WTC11 (cell line): Measurements from ENCODE around the gene SLC35G2. TPM values are rescaled to one million over a fixed set of nuclear protein-coding genes. Genes with fewer than 3 reads are reported as not detected.
"Not testable (repeated sequence)": the region's sequence is repeated elsewhere in the genome, so short reads cannot be mapped to it uniquely, and the experiment has no call there.

ENCODE experiments used
- ATAC-seq: fragments of 200-7000 bp; cut with Tn5 transposase; 2 replicates; pipeline ENCODE4 v1.10.0; 2021; ENCODE audit warnings: mild to moderate bottlenecking, moderate library complexity
- CTCF ChIA-PET: fragments of 300-600 bp; sonication (Branson Sonifier 250); formaldehyde crosslinking; loops from one replicate; lab custom pipeline; 2021; ENCODE audit warnings: antibody characterized with exemption; lab: Charles Lee
- POLR2A ChIA-PET: fragments of 350-600 bp; sonication (Branson Sonifier 250); formaldehyde crosslinking; loops from one replicate; lab custom pipeline; 2021; ENCODE audit warnings: antibody characterized with exemption; lab: Charles Lee
- DNase-seq: peaks from one replicate; pipeline ENCODE4 v3.0.0; 2021; ENCODE audit warnings: low spot score
- H3K27ac Mint-ChIP-seq: 2 replicates; pipeline ENCODE4 v1.8.0; 2021; ENCODE audit warnings: mixed read lengths
- H3K27me3 Mint-ChIP-seq: 2 replicates; pipeline ENCODE4 v1.8.0; 2021; ENCODE audit warnings: low read depth, mild to moderate bottlenecking, moderate library complexity, mixed read lengths
- H3K36me3 Mint-ChIP-seq: 2 replicates; pipeline ENCODE4 v1.8.0; 2021; ENCODE audit warnings: mixed read lengths
- H3K4me1 Mint-ChIP-seq: 2 replicates; pipeline ENCODE4 v1.8.0; 2022; ENCODE audit warnings: mixed read lengths
- H3K4me3 Mint-ChIP-seq: 2 replicates; pipeline ENCODE4 v1.8.0; 2021; ENCODE audit warnings: mild to moderate bottlenecking, moderate library complexity, mixed read lengths
- H3K9me3 Mint-ChIP-seq: 2 replicates; pipeline ENCODE4 v1.8.0; 2021; ENCODE audit warnings: mixed read lengths
- ELF4 ChIP-seq: sonication (generic); formaldehyde crosslinking; IDR thresholded peaks from 2 replicates; pipeline ENCODE4 v1.8.1; 2022; ENCODE audit warnings: low read depth, mild to moderate bottlenecking, moderate library complexity, missing genetic modification reagents
- ETV6 ChIP-seq: sonication (generic); formaldehyde crosslinking; IDR thresholded peaks from 2 replicates; pipeline ENCODE4 v1.8.1; 2022; ENCODE audit warnings: mild to moderate bottlenecking, missing genetic modification reagents
- GABPB1 ChIP-seq: sonication (generic); formaldehyde crosslinking; IDR thresholded peaks from 2 replicates; pipeline ENCODE4 v1.8.1; 2023; ENCODE audit warnings: mild to moderate bottlenecking, missing genetic modification reagents
- GRHL2 ChIP-seq: fragments of 250-450 bp; sonication (Bioruptor Pico); IDR thresholded peaks from 2 replicates; pipeline ENCODE4 v1.8.0; 2022; ENCODE audit warnings: mild to moderate bottlenecking, moderate library complexity; ENCODE audit not compliant: insufficient replicate concordance, severe bottlenecking
- HMGA2 ChIP-seq: fragments of 250-450 bp; sonication (Bioruptor Pico); IDR thresholded peaks from 2 replicates; pipeline ENCODE4 v1.4.0; 2021; ENCODE audit warnings: mild to moderate bottlenecking, moderate library complexity
- PRRX2 ChIP-seq: fragments of 250-450 bp; sonication (Bioruptor Pico); IDR thresholded peaks from 2 replicates; pipeline ENCODE4 v1.8.0; 2021; ENCODE audit warnings: mild to moderate bottlenecking
- ZNF396 ChIP-seq: fragments of 250-450 bp; sonication (Bioruptor Pico); IDR thresholded peaks from 2 replicates; pipeline ENCODE4 v1.8.0; 2021; ENCODE audit warnings: mild to moderate bottlenecking, moderate library complexity, borderline replicate concordance
- ZNF416 ChIP-seq: fragments of 250-450 bp; sonication (Bioruptor Pico); IDR thresholded peaks from 2 replicates; pipeline ENCODE4 v1.9.0; 2021; ENCODE audit warnings: mild to moderate bottlenecking, inconsistent platforms
- ZNF423 ChIP-seq: fragments of 250-450 bp; sonication (Bioruptor Pico); IDR thresholded peaks from 2 replicates; pipeline ENCODE4 v2.1.2; 2022; ENCODE audit warnings: mild to moderate bottlenecking, moderate library complexity
- total RNA-seq: library from RNA; stranded (reverse); gene quantifications from 3 replicates; pipeline ENCODE4 v1.2.3, GENCODE V29; 2021
- TF ChIP-seq, protein P1 (sequence below): sonication (generic); formaldehyde crosslinking; IDR thresholded peaks from 2 replicates; pipeline ENCODE4 v1.8.0; 2022; ENCODE audit warnings: mild to moderate bottlenecking, missing genetic modification reagents
- TF ChIP-seq, protein P2 (sequence below): sonication (generic); formaldehyde crosslinking; IDR thresholded peaks from 2 replicates; pipeline ENCODE4 v1.8.1; 2023; ENCODE audit warnings: mild to moderate bottlenecking, missing genetic modification reagents, borderline replicate concordance

The SLC35G2 gene
- total RNA-seq, 1 experiment from 2014 or later = 3.6 TPM

DNA sequence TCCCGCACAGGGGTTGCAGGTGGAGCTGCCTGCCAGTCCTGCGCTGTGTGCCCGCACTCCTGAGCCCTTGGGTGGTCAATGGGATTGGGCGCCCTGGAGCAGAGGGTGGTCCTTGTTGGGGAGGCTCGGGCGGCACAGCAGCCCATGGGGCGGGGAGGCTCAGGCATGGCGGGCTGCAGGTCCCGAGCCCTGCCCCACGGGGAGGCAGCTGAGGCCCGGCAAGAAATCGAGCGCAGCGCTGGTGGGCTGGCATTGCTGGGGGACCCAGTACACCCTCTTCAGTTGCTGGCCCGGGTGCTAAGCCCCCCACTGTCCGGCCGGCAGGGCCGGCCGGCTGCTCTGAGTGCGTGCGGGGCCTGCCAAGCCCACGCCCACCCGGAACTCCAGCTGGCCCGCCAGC lies 71.0 kb downstream of the SLC35G2 start:
- Mint-ChIP-seq H3K4me3 (no peak overlapping the region), H3K27me3 (no peaks in the 10 kb centered on the region), H3K27ac (no peak overlapping the region), H3K4me1 (peaks cover 22% of the 10 kb centered on the region), H3K9me3 (peaks cover 17% of the 10 kb centered on the region), H3K36me3 (peaks cover 26% of the 10 kb centered on the region)
- TF ChIP-seq ZNF416 (CRISPR knock-in tag) = no peak
- TF ChIP-seq HMGA2 (CRISPR knock-in tag) = no peak
- no peak for TF ChIP-seq GRHL2 (CRISPR knock-in tag)
- no peak for TF ChIP-seq GABPB1 (CRISPR knock-in tag)
- TF ChIP-seq, protein P1, sequence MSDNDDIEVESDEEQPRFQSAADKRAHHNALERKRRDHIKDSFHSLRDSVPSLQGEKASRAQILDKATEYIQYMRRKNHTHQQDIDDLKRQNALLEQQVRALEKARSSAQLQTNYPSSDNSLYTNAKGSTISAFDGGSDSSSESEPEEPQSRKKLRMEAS (CRISPR knock-in tag) = no peak
- no peak for TF ChIP-seq ZNF423 (CRISPR knock-in tag)
- no peak for DNase-seq
- POLR2A ChIA-PET = no interaction called here
- CTCF ChIA-PET = no interaction called here
- ATAC-seq = no peak

DNA sequence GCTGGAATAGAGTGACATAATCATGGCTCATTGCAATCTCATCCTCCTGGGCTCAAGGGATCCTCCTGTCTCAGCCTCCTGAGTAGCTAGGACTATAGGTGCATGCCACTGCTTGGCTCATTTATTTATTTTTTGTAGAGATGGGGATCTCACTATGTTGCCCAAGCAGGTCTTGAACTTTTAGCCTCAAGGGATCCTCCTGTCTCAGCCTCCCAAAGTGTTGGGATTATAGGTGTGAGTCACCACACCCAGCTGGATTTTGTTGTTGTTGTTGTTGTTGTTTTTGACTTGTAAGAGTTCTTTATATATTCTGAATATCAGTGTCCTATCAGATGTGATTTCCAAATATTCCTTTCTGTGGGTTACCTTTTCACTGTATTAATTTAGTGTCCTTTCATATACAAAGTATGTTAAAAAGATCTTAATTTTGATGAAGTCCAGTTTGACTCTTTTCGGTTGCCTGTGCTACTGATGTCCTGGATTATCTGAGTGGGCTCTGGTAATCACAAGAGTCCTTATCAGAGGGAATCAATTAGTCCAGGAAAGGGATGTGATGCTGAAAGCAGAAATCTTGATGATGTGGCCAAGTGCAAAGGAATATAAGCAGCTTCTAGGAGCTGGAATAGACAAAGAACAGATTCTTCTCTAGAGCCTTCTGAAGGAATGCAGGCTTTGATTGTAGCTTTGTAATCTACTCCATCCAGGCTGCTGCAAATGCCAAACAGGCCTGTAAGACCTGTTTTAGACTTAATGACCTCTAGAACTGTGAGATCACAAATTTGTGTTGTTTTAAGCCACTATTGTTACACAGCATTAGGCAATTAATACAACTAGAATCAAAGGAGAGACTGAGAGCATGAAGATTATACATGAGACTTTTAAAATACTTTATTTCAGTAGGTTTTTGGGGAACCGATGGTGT lies 73.3 kb downstream of the SLC35G2 start:
- H3K27ac Mint-ChIP-seq = peak overlapping the region; percentile 54; the same call in 1 of the 2 replicates
- peaks cover 17% of the 10 kb centered on the region for H3K9me3 Mint-ChIP-seq
- peaks cover 26% of the 10 kb centered on the region for H3K36me3 Mint-ChIP-seq
- no peaks in the 10 kb centered on the region for H3K27me3 Mint-ChIP-seq
- no peak for TF ChIP-seq PRRX2 (CRISPR knock-in tag)
- TF ChIP-seq, protein P2, sequence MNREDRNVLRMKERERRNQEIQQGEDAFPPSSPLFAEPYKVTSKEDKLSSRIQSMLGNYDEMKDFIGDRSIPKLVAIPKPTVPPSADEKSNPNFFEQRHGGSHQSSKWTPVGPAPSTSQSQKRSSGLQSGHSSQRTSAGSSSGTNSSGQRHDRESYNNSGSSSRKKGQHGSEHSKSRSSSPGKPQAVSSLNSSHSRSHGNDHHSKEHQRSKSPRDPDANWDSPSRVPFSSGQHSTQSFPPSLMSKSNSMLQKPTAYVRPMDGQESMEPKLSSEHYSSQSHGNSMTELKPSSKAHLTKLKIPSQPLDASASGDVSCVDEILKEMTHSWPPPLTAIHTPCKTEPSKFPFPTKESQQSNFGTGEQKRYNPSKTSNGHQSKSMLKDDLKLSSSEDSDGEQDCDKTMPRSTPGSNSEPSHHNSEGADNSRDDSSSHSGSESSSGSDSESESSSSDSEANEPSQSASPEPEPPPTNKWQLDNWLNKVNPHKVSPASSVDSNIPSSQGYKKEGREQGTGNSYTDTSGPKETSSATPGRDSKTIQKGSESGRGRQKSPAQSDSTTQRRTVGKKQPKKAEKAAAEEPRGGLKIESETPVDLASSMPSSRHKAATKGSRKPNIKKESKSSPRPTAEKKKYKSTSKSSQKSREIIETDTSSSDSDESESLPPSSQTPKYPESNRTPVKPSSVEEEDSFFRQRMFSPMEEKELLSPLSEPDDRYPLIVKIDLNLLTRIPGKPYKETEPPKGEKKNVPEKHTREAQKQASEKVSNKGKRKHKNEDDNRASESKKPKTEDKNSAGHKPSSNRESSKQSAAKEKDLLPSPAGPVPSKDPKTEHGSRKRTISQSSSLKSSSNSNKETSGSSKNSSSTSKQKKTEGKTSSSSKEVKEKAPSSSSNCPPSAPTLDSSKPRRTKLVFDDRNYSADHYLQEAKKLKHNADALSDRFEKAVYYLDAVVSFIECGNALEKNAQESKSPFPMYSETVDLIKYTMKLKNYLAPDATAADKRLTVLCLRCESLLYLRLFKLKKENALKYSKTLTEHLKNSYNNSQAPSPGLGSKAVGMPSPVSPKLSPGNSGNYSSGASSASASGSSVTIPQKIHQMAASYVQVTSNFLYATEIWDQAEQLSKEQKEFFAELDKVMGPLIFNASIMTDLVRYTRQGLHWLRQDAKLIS (CRISPR knock-in tag) = no peak
- TF ChIP-seq ZNF396 (CRISPR knock-in tag) = no peak
- TF ChIP-seq ELF4 = no peak
- ATAC-seq (no peak), DNase-seq (no peak)
- peaks cover 27% of the 10 kb centered on the region for H3K4me1 Mint-ChIP-seq
- CTCF ChIA-PET = interaction anchor here (0.6 kb wide), 1 partner anchor 21 kb away, joined by 3 read pairs; no protein-coding TSS in a partner anchor
- no peak overlapping the region for H3K4me3 Mint-ChIP-seq
- POLR2A ChIA-PET = no interaction called here

DNA sequence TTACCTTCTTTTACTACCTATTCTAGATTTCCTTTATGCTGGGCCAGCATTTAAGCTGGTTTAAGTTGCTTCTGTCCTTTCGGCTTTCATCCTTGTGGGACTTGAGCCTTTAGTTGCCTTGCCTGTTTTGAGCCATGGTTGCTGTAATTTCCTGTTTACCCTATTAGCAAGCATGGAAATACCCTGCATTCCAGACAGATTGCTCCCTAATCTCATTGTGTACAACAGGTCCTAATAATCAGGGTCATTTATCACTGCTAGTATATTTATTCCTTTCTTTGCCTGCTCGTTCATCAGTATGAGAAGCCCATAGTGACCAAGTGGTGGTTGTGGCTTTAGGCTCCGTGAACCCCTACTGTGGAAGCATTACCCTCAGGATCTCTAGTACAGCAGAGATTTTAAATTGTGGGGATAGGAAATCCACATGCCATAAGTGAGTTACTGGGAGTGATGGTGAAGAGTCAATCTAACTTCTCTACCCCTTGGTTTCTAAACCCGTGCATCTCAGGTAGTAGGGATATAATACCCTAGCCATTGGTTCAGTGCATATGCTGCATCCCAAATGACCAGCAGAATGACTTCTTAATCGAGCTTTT lies 75.0 kb downstream of the SLC35G2 start:
- H3K4me3 Mint-ChIP-seq = no peak overlapping the region
- ChIA-PET CTCF (no interaction called here), POLR2A (no interaction called here)
- DNase-seq (no peak), ATAC-seq (peak; percentile 53)
- no peaks in the 10 kb centered on the region for H3K27me3 Mint-ChIP-seq
- H3K4me1 Mint-ChIP-seq = peaks cover 38% of the 10 kb centered on the region
- peaks cover 21% of the 10 kb centered on the region for H3K36me3 Mint-ChIP-seq
- H3K9me3 Mint-ChIP-seq = peaks cover 17% of the 10 kb centered on the region
- TF ChIP-seq ETV6 (CRISPR knock-in tag) = no peak
- peak overlapping the region; percentile 8; the same call in 1 of the 2 replicates for H3K27ac Mint-ChIP-seq

DNA sequence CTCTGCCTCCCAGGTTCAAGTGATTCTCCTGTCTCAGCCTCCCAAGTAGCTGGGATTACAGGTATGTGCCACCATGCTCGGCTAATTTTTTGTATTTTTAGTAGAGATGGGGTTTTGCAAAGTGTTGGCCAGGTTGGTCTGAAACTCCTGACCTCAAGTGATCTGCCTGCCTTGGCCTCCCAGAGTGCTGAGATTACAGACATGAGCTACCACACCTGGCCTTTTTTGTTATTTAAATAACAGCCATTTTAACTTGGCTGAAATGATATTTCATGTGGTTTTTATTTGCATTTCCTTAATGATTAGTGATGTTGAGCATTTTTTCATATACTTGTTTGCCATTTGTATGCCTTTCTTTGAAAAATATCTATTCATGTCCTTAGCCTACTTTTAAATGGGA lies 78.2 kb downstream of the SLC35G2 start:
- POLR2A ChIA-PET, H3K27ac Mint-ChIP-seq, CTCF ChIA-PET, ATAC-seq, DNase-seq, H3K4me3 Mint-ChIP-seq, H3K27me3 Mint-ChIP-seq, H3K9me3 Mint-ChIP-seq, H3K36me3 Mint-ChIP-seq: not testable (repeated sequence)
- H3K4me1 Mint-ChIP-seq = peaks cover 69% of the 10 kb centered on the region
